Colonic mucosa (tissue), 4 donors: ENCODE results near the gene MET. TPM values are rescaled to one million over a fixed set of nuclear protein-coding genes. Genes with fewer than 3 reads are reported as not detected.
"Not testable (repeated sequence)": the region's sequence is repeated elsewhere in the genome, so short reads cannot be mapped to it uniquely, and the experiment has no call there.

Source experiments
- DNase-seq: peaks from one replicate; pipeline ENCODE4 v3.0.0-alpha.2; 2020
- H3K27ac ChIP-seq: fragments of 200-600 bp; one replicate; pipeline ENCODE4 v1.8.0; 2021
- H3K27me3 ChIP-seq: fragments of 200-600 bp; one replicate; pipeline ENCODE4 v1.8.0; 2021
- H3K36me3 ChIP-seq: fragments of 200-600 bp; one replicate; pipeline ENCODE4 v1.8.0; 2021
- H3K4me1 ChIP-seq: fragments of 200-600 bp; one replicate; pipeline ENCODE4 v1.8.0; 2021; ENCODE audit warnings: mild to moderate bottlenecking
- H3K4me3 ChIP-seq: fragments of 200-600 bp; one replicate; pipeline ENCODE4 v1.8.0; 2021
- H3K9ac ChIP-seq, 2 donors: one replicate each; pipeline ENCODE4 v1.7.0; 2013; ENCODE audit warnings: control low read depth in 2 of 2, low read depth in 2 of 2, low read length in 2 of 2
- H3K9me3 ChIP-seq: fragments of 200-600 bp; one replicate; pipeline ENCODE4 v1.8.0; 2021
- intact Hi-C: fragments of 100-400 bp; cut with DNase I; formaldehyde crosslinking; loops from one replicate; pipeline ENCODE4 v1.14.1; 2022
- total RNA-seq, 2 donors: library from RNA; stranded (reverse); fragmentation: NEBNext Ultra II Directional in 1 of 2; extraction: Animal tissue kit (Norgen Biotek cat#: 25700) in 1 of 2; gene quantifications; one replicate each; pipeline ENCODE4 v1.2.1, GENCODE V29; 2021
- TF ChIP-seq, protein P1 (sequence below): fragments of 200-600 bp; IDR thresholded peaks from one replicate; pipeline ENCODE4 v1.8.0; 2022; ENCODE audit warnings: antibody characterized with exemption, mild to moderate bottlenecking
- donor health status: healthy.
- donor health status: DM: no; HTN: no; CAD: no.
- donor health status: DM: no; HTN: no; CAD: no.

Gene MET
- total RNA-seq, 2 donors from 2014 or later = 38.3 to 45.3 TPM

GRCh38 chr7:116752305-116753074, 80.5 kb downstream of the MET start:
- intact Hi-C loops = no loop called here
- Histone ChIP-seq H3K36me3 (no peaks in the 10 kb centered on the region), H3K4me1 (no peaks in the 10 kb centered on the region), H3K4me3 (no peak overlapping the region), H3K27ac (no peak overlapping the region), H3K9me3 (no peaks in the 10 kb centered on the region), H3K27me3 (no peaks in the 10 kb centered on the region), H3K9ac (no peak overlapping the region)
- DNase-seq = no peak
- TF ChIP-seq, protein P1, sequence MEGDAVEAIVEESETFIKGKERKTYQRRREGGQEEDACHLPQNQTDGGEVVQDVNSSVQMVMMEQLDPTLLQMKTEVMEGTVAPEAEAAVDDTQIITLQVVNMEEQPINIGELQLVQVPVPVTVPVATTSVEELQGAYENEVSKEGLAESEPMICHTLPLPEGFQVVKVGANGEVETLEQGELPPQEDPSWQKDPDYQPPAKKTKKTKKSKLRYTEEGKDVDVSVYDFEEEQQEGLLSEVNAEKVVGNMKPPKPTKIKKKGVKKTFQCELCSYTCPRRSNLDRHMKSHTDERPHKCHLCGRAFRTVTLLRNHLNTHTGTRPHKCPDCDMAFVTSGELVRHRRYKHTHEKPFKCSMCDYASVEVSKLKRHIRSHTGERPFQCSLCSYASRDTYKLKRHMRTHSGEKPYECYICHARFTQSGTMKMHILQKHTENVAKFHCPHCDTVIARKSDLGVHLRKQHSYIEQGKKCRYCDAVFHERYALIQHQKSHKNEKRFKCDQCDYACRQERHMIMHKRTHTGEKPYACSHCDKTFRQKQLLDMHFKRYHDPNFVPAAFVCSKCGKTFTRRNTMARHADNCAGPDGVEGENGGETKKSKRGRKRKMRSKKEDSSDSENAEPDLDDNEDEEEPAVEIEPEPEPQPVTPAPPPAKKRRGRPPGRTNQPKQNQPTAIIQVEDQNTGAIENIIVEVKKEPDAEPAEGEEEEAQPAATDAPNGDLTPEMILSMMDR = no peak

GRCh38 chr7:116753130-116753529, 81.1 kb downstream of the MET start:
- Histone ChIP-seq H3K36me3 (no peaks in the 10 kb centered on the region), H3K9me3 (no peaks in the 10 kb centered on the region), H3K27me3 (no peaks in the 10 kb centered on the region), H3K9ac (no peak overlapping the region), H3K4me1 (no peaks in the 10 kb centered on the region), H3K4me3 (no peak overlapping the region), H3K27ac (no peak overlapping the region)
- TF ChIP-seq, protein P1 = no peak
- DNase-seq = no peak
- intact Hi-C loops = no loop called here

DNA sequence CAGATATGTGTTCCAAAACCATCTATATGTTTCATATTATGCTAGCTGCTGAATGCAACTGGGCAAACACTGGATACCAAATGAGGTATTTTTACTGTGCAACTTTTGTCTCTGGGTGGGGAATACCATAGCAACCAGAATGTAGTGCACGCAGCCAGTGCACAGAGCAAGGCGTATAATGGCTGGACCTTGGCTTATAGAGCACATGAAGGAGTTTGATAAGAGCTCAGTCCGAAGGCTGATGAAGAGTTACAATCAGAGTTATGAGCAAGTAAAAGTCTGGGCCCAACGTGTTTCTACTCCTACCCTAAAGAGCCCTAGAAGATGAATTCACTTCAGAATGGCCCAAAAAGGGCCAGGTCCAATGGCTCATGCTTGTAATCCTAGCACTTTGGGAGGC, 82.2 kb downstream of the MET start:
- H3K9me3 ChIP-seq = no peaks in the 10 kb centered on the region
- intact Hi-C loops = no loop called here
- no peak for DNase-seq
- no peak overlapping the region for H3K9ac ChIP-seq
- H3K4me1 ChIP-seq = no peaks in the 10 kb centered on the region
- no peaks in the 10 kb centered on the region for H3K27me3 ChIP-seq
- H3K4me3 ChIP-seq = no peak overlapping the region
- H3K27ac ChIP-seq = no peak overlapping the region
- TF ChIP-seq, protein P1 = no peak
- no peaks in the 10 kb centered on the region for H3K36me3 ChIP-seq

GRCh38 chr7:116757283-116757682, 85.3 kb downstream of the MET start:
- Histone ChIP-seq H3K9me3 (no peaks in the 10 kb centered on the region), H3K27me3 (no peaks in the 10 kb centered on the region), H3K4me3 (no peak overlapping the region), H3K9ac (no peak overlapping the region), H3K27ac (no peak overlapping the region), H3K4me1 (no peaks in the 10 kb centered on the region), H3K36me3 (no peaks in the 10 kb centered on the region)
- no peak for DNase-seq
- intact Hi-C loops = no loop called here
- TF ChIP-seq, protein P1 = no peak

DNA sequence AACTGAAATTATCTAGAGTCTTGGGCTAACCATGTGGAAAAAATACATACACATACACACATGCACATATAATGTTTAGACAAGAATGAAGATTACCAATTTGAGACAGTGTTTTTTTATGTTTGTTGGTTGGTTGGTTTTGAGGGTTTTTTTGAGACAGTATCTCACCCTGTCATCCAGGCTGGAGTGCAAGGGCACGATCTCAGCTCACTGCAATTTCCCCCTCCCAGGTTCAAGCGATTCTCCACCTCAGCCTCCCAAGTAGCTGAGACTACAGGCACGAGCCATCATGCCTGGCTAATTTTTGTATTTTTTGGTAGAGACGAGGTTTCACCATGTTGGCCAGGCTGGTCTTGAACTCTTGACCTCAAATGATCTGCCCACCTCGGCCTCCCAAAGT, 87.6 kb downstream of the MET start:
- H3K36me3 ChIP-seq, H3K9ac ChIP-seq, H3K27ac ChIP-seq, H3K4me3 ChIP-seq, intact Hi-C loops, H3K4me1 ChIP-seq, DNase-seq, H3K27me3 ChIP-seq, H3K9me3 ChIP-seq: not testable (repeated sequence)

- DNase-seq = no peak
- intact Hi-C loops = no loop called here
- no peak overlapping the region for H3K27ac ChIP-seq
Measured at GRCh38 chr7:116762971-116763370, 91.0 kb downstream of the MET start.

More at GRCh38 chr7:116762971-116763370, 91.0 kb downstream of the MET start:
- Histone ChIP-seq H3K9ac (no peak overlapping the region), H3K9me3 (no peaks in the 10 kb centered on the region), H3K36me3 (no peaks in the 10 kb centered on the region), H3K27me3 (no peaks in the 10 kb centered on the region), H3K4me3 (no peak overlapping the region), H3K4me1 (no peaks in the 10 kb centered on the region)
- TF ChIP-seq, protein P1 = no peak
